WTC11 (cell line): ENCODE data around the gene PTPRO. TPM values are rescaled to one million over a fixed set of nuclear protein-coding genes. Genes with fewer than 3 reads are reported as not detected.

ENCODE experiments used
- ATAC-seq: fragments of 200-7000 bp; cut with Tn5 transposase; 2 replicates; pipeline ENCODE4 v1.10.0; 2021; ENCODE audit warnings: mild to moderate bottlenecking, moderate library complexity
- CTCF ChIA-PET: fragments of 300-600 bp; sonication (Branson Sonifier 250); formaldehyde crosslinking; loops from one replicate; lab custom pipeline; 2021; ENCODE audit warnings: antibody characterized with exemption; lab: Charles Lee
- POLR2A ChIA-PET: fragments of 350-600 bp; sonication (Branson Sonifier 250); formaldehyde crosslinking; loops from one replicate; lab custom pipeline; 2021; ENCODE audit warnings: antibody characterized with exemption; lab: Charles Lee
- DNase-seq: peaks from one replicate; pipeline ENCODE4 v3.0.0; 2021; ENCODE audit warnings: low spot score
- H3K27ac Mint-ChIP-seq: 2 replicates; pipeline ENCODE4 v1.8.0; 2021; ENCODE audit warnings: mixed read lengths
- H3K27me3 Mint-ChIP-seq: 2 replicates; pipeline ENCODE4 v1.8.0; 2021; ENCODE audit warnings: low read depth, mild to moderate bottlenecking, moderate library complexity, mixed read lengths
- H3K36me3 Mint-ChIP-seq: 2 replicates; pipeline ENCODE4 v1.8.0; 2021; ENCODE audit warnings: mixed read lengths
- H3K4me1 Mint-ChIP-seq: 2 replicates; pipeline ENCODE4 v1.8.0; 2022; ENCODE audit warnings: mixed read lengths
- H3K4me3 Mint-ChIP-seq: 2 replicates; pipeline ENCODE4 v1.8.0; 2021; ENCODE audit warnings: mild to moderate bottlenecking, moderate library complexity, mixed read lengths
- H3K9me3 Mint-ChIP-seq: 2 replicates; pipeline ENCODE4 v1.8.0; 2021; ENCODE audit warnings: mixed read lengths
- CBFB ChIP-seq: sonication (generic); formaldehyde crosslinking; IDR thresholded peaks from 2 replicates; pipeline ENCODE4 v1.8.1; 2022; ENCODE audit warnings: mild to moderate bottlenecking, low read depth, missing genetic modification reagents
- CREB1 ChIP-seq: sonication (generic); formaldehyde crosslinking; IDR thresholded peaks from 2 replicates; pipeline ENCODE4 v1.8.0; 2023; ENCODE audit warnings: mild to moderate bottlenecking, missing genetic modification reagents
- GABPB1 ChIP-seq: sonication (generic); formaldehyde crosslinking; IDR thresholded peaks from 2 replicates; pipeline ENCODE4 v1.8.1; 2023; ENCODE audit warnings: mild to moderate bottlenecking, missing genetic modification reagents
- JAZF1 ChIP-seq: fragments of 250-450 bp; sonication (Bioruptor Pico); IDR thresholded peaks from 2 replicates; pipeline ENCODE4 v1.9.0; 2021; ENCODE audit warnings: moderate library complexity, mild to moderate bottlenecking, inconsistent platforms
- PRRX2 ChIP-seq: fragments of 250-450 bp; sonication (Bioruptor Pico); IDR thresholded peaks from 2 replicates; pipeline ENCODE4 v1.8.0; 2021; ENCODE audit warnings: mild to moderate bottlenecking
- RELA ChIP-seq: sonication (generic); formaldehyde crosslinking; IDR thresholded peaks from 2 replicates; pipeline ENCODE4 v1.8.1; 2022; ENCODE audit warnings: missing genetic modification reagents, mild to moderate bottlenecking, borderline replicate concordance
- ZNF263 ChIP-seq: sonication (generic); formaldehyde crosslinking; IDR thresholded peaks from 2 replicates; pipeline ENCODE4 v1.8.1; 2022; ENCODE audit warnings: low read depth, mild to moderate bottlenecking, moderate library complexity, missing genetic modification reagents
- ZNF416 ChIP-seq: fragments of 250-450 bp; sonication (Bioruptor Pico); IDR thresholded peaks from 2 replicates; pipeline ENCODE4 v1.9.0; 2021; ENCODE audit warnings: mild to moderate bottlenecking, inconsistent platforms
- ZNF423 ChIP-seq: fragments of 250-450 bp; sonication (Bioruptor Pico); IDR thresholded peaks from 2 replicates; pipeline ENCODE4 v2.1.2; 2022; ENCODE audit warnings: mild to moderate bottlenecking, moderate library complexity
- total RNA-seq: library from RNA; stranded (reverse); gene quantifications from 3 replicates; pipeline ENCODE4 v1.2.3, GENCODE V29; 2021
- TF ChIP-seq, protein P1 (sequence below): sonication (generic); formaldehyde crosslinking; IDR thresholded peaks from 2 replicates; pipeline ENCODE4 v1.8.0; 2023; ENCODE audit warnings: missing genetic modification reagents, mild to moderate bottlenecking, borderline replicate concordance
- TF ChIP-seq, protein P2 (sequence below): sonication (generic); formaldehyde crosslinking; IDR thresholded peaks from 2 replicates; pipeline ENCODE4 v1.8.1; 2023; ENCODE audit warnings: mild to moderate bottlenecking, missing genetic modification reagents, borderline replicate concordance
- TF ChIP-seq, protein P3 (sequence below): sonication (generic); formaldehyde crosslinking; IDR thresholded peaks from 2 replicates; pipeline ENCODE4 v1.8.0; 2022; ENCODE audit warnings: missing genetic modification reagents
- TF ChIP-seq, protein P4 (sequence below): sonication (generic); formaldehyde crosslinking; IDR thresholded peaks from 2 replicates; pipeline ENCODE4 v1.8.0; 2022; ENCODE audit warnings: mild to moderate bottlenecking, missing genetic modification reagents
- TF ChIP-seq, protein P5 (sequence below): fragments of 250-450 bp; sonication (Bioruptor Pico); IDR thresholded peaks from 2 replicates; pipeline ENCODE4 v1.9.0; 2021; ENCODE audit warnings: mild to moderate bottlenecking
- TF ChIP-seq, protein P6 (sequence below): sonication (generic); formaldehyde crosslinking; IDR thresholded peaks from 2 replicates; pipeline ENCODE4 v1.8.1; 2022; ENCODE audit warnings: mild to moderate bottlenecking, moderate library complexity, missing genetic modification reagents
- TF ChIP-seq, protein P7 (sequence below): fragments of 250-450 bp; sonication (Bioruptor Pico); IDR thresholded peaks from 2 replicates; pipeline ENCODE4 v2.1.2; 2022; ENCODE audit warnings: mild to moderate bottlenecking, moderate library complexity

The PTPRO gene
- total RNA-seq, 1 experiment from 2014 or later = 1.1 TPM

DNA sequence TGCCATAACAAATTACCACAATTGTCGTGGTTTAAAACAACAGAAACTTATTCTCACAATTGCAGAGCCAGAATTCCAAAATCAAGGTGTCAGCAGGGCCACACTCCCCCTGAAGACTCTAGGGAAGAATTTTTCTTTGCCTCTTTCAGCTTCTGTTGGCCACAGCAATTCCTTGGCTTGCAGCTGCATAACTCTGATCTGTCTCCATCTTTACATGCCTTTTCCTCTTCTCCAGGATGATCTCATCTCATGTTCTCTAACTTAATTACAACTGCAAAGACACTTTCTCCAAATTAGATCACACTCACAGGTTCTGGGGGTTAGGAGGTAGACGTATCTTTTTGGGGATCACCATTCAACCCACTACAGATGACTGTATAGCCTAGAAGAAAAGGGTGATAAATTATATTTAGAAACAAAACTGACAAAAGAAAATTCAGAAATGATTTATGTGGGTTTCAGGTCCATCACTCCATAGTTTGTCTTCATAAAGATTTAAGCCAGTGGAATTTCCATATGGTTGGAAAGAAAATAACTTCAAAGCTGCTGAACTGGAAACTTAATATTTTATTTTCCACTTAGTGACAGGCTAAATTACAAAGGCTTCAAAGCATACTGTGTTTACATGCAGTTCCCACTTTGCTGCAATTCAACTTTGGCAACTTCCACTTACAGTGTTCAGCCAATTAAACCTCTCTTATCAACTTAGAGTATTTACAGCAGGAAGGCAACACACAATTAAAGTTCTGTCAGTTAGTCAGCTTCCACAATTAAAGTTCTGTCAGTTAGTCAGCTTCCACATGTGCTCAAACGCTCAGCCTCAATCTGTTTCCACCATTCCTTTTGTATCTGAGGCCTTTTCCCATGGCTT, 253.6 kb downstream of the PTPRO start:
- Mint-ChIP-seq H3K4me3 (no peak overlapping the region), H3K27ac (no peak overlapping the region), H3K9me3 (peaks cover 10% of the 10 kb centered on the region; the same call in 1 of the 2 replicates), H3K4me1 (peaks cover 3% of the 10 kb centered on the region; the same call in 1 of the 2 replicates)
- ATAC-seq = no peak
- TF ChIP-seq CBFB (CRISPR knock-in tag) (no peak), JAZF1 (no peak), GABPB1 (CRISPR knock-in tag) (no peak), ZNF416 (no peak), CREB1 (CRISPR knock-in tag) (no peak), ZNF263 (CRISPR knock-in tag) (no peak), RELA (no peak), ZNF423 (CRISPR knock-in tag) (no peak), PRRX2 (CRISPR knock-in tag) (no peak)
- TF ChIP-seq, protein P1, sequence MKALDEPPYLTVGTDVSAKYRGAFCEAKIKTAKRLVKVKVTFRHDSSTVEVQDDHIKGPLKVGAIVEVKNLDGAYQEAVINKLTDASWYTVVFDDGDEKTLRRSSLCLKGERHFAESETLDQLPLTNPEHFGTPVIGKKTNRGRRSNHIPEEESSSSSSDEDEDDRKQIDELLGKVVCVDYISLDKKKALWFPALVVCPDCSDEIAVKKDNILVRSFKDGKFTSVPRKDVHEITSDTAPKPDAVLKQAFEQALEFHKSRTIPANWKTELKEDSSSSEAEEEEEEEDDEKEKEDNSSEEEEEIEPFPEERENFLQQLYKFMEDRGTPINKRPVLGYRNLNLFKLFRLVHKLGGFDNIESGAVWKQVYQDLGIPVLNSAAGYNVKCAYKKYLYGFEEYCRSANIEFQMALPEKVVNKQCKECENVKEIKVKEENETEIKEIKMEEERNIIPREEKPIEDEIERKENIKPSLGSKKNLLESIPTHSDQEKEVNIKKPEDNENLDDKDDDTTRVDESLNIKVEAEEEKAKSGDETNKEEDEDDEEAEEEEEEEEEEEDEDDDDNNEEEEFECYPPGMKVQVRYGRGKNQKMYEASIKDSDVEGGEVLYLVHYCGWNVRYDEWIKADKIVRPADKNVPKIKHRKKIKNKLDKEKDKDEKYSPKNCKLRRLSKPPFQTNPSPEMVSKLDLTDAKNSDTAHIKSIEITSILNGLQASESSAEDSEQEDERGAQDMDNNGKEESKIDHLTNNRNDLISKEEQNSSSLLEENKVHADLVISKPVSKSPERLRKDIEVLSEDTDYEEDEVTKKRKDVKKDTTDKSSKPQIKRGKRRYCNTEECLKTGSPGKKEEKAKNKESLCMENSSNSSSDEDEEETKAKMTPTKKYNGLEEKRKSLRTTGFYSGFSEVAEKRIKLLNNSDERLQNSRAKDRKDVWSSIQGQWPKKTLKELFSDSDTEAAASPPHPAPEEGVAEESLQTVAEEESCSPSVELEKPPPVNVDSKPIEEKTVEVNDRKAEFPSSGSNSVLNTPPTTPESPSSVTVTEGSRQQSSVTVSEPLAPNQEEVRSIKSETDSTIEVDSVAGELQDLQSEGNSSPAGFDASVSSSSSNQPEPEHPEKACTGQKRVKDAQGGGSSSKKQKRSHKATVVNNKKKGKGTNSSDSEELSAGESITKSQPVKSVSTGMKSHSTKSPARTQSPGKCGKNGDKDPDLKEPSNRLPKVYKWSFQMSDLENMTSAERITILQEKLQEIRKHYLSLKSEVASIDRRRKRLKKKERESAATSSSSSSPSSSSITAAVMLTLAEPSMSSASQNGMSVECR (CRISPR knock-in tag) = no peak
- TF ChIP-seq, protein P2, sequence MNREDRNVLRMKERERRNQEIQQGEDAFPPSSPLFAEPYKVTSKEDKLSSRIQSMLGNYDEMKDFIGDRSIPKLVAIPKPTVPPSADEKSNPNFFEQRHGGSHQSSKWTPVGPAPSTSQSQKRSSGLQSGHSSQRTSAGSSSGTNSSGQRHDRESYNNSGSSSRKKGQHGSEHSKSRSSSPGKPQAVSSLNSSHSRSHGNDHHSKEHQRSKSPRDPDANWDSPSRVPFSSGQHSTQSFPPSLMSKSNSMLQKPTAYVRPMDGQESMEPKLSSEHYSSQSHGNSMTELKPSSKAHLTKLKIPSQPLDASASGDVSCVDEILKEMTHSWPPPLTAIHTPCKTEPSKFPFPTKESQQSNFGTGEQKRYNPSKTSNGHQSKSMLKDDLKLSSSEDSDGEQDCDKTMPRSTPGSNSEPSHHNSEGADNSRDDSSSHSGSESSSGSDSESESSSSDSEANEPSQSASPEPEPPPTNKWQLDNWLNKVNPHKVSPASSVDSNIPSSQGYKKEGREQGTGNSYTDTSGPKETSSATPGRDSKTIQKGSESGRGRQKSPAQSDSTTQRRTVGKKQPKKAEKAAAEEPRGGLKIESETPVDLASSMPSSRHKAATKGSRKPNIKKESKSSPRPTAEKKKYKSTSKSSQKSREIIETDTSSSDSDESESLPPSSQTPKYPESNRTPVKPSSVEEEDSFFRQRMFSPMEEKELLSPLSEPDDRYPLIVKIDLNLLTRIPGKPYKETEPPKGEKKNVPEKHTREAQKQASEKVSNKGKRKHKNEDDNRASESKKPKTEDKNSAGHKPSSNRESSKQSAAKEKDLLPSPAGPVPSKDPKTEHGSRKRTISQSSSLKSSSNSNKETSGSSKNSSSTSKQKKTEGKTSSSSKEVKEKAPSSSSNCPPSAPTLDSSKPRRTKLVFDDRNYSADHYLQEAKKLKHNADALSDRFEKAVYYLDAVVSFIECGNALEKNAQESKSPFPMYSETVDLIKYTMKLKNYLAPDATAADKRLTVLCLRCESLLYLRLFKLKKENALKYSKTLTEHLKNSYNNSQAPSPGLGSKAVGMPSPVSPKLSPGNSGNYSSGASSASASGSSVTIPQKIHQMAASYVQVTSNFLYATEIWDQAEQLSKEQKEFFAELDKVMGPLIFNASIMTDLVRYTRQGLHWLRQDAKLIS (CRISPR knock-in tag) = no peak
- TF ChIP-seq, protein P3, sequence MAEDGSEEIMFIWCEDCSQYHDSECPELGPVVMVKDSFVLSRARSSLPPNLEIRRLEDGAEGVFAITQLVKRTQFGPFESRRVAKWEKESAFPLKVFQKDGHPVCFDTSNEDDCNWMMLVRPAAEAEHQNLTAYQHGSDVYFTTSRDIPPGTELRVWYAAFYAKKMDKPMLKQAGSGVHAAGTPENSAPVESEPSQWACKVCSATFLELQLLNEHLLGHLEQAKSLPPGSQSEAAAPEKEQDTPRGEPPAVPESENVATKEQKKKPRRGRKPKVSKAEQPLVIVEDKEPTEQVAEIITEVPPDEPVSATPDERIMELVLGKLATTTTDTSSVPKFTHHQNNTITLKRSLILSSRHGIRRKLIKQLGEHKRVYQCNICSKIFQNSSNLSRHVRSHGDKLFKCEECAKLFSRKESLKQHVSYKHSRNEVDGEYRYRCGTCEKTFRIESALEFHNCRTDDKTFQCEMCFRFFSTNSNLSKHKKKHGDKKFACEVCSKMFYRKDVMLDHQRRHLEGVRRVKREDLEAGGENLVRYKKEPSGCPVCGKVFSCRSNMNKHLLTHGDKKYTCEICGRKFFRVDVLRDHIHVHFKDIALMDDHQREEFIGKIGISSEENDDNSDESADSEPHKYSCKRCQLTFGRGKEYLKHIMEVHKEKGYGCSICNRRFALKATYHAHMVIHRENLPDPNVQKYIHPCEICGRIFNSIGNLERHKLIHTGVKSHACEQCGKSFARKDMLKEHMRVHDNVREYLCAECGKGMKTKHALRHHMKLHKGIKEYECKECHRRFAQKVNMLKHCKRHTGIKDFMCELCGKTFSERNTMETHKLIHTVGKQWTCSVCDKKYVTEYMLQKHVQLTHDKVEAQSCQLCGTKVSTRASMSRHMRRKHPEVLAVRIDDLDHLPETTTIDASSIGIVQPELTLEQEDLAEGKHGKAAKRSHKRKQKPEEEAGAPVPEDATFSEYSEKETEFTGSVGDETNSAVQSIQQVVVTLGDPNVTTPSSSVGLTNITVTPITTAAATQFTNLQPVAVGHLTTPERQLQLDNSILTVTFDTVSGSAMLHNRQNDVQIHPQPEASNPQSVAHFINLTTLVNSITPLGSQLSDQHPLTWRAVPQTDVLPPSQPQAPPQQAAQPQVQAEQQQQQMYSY (CRISPR knock-in tag) = no peak
- TF ChIP-seq, protein P4, sequence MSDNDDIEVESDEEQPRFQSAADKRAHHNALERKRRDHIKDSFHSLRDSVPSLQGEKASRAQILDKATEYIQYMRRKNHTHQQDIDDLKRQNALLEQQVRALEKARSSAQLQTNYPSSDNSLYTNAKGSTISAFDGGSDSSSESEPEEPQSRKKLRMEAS (CRISPR knock-in tag) = no peak
- TF ChIP-seq, protein P5, sequence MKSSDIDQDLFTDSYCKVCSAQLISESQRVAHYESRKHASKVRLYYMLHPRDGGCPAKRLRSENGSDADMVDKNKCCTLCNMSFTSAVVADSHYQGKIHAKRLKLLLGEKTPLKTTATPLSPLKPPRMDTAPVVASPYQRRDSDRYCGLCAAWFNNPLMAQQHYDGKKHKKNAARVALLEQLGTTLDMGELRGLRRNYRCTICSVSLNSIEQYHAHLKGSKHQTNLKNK (CRISPR knock-in tag) = no peak
- TF ChIP-seq, protein P6, sequence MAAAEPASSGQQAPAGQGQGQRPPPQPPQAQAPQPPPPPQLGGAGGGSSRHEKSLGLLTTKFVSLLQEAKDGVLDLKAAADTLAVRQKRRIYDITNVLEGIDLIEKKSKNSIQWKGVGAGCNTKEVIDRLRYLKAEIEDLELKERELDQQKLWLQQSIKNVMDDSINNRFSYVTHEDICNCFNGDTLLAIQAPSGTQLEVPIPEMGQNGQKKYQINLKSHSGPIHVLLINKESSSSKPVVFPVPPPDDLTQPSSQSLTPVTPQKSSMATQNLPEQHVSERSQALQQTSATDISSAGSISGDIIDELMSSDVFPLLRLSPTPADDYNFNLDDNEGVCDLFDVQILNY (CRISPR knock-in tag) = no peak
- TF ChIP-seq, protein P7, sequence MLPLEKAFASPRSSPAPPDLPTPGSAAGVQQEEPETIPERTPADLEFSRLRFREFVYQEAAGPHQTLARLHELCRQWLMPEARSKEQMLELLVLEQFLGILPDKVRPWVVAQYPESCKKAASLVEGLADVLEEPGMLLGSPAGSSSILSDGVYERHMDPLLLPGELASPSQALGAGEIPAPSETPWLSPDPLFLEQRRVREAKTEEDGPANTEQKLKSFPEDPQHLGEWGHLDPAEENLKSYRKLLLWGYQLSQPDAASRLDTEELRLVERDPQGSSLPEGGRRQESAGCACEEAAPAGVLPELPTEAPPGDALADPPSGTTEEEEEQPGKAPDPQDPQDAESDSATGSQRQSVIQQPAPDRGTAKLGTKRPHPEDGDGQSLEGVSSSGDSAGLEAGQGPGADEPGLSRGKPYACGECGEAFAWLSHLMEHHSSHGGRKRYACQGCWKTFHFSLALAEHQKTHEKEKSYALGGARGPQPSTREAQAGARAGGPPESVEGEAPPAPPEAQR = no peak
- TF ChIP-seq, all 79 proteins: peak for 0
- H3K27me3 Mint-ChIP-seq = no peaks in the 10 kb centered on the region
- DNase-seq = no peak
- ChIA-PET CTCF (no interaction called here), POLR2A (no interaction called here)
- H3K36me3 Mint-ChIP-seq = peaks cover 3% of the 10 kb centered on the region; the same call in 1 of the 2 replicates
